Jurkat, Clone E6-1 (cell line): ENCODE data around the gene CIZ1.
"Not testable (repeated sequence)": the region's sequence is repeated elsewhere in the genome, so short reads cannot be mapped to it uniquely, and the experiment has no call there.

Experiments used
- DNase-seq: peaks from one replicate; pipeline ENCODE4 v3.0.0-alpha.2; 2011; ENCODE audit warnings: low read depth, low spot score
- H3K4me3 ChIP-seq: 2 replicates; pipeline ENCODE4 v1.5.1; 2011; ENCODE audit warnings: mild to moderate bottlenecking, low read length, control low read depth, moderate library complexity

CIZ1 gene

GRCh38 chr9:128136816-128137793, 54.3 kb downstream of the CIZ1 start:
- no peak overlapping the region for H3K4me3 ChIP-seq
- DNase-seq, result no peak

- not testable (repeated sequence) for H3K4me3 ChIP-seq, DNase-seq
Measured at GRCh38 chr9:128135561-128135960, 55.8 kb downstream of the CIZ1 start.

- not testable (repeated sequence) for H3K4me3 ChIP-seq, DNase-seq
Measured at GRCh38 chr9:128132139-128132538, 59.2 kb downstream of the CIZ1 start.

- not testable (repeated sequence) for H3K4me3 ChIP-seq, DNase-seq
Measured at GRCh38 chr9:128131346-128131745, 60.0 kb downstream of the CIZ1 start.

- not testable (repeated sequence) for DNase-seq
Measured at GRCh38 chr9:128130651-128131050, 60.7 kb downstream of the CIZ1 start.

GRCh38 chr9:128129976-128130590, 61.3 kb downstream of the CIZ1 start:
- not testable (repeated sequence) for DNase-seq, H3K4me3 ChIP-seq

More at GRCh38 chr9:128130651-128131050, 60.7 kb downstream of the CIZ1 start:
- H3K4me3 ChIP-seq, result not testable (repeated sequence)

- peak overlapping the region; percentile 91 for H3K4me3 ChIP-seq
- DNase-seq, result no peak
Measured at GRCh38 chr9:128128836-128129590, 62.4 kb downstream of the CIZ1 start.

- H3K4me3 ChIP-seq, result peak overlapping the region; percentile 91
- DNase-seq, result peak; percentile 93
Measured at GRCh38 chr9:128127990-128128835, 63.2 kb downstream of the CIZ1 start.

GRCh38 chr9:128127568-128127989, 63.8 kb downstream of the CIZ1 start, which contains the start of gene PTGES2:
TSS of gene PTGES2 (minus strand) at chr9:128127729. CDS start at chr9:128127717, 12 bp downstream.
- peak; percentile 61 for DNase-seq
- peak within 1 kb of the TSS; percentile 91 for H3K4me3 ChIP-seq

GRCh38 chr9:128125580-128126354, 65.6 kb downstream of the CIZ1 start:
- DNase-seq, result no peak
- H3K4me3 ChIP-seq, result peak overlapping the region; percentile 91

- DNase-seq, result no peak
- H3K4me3 ChIP-seq, result no peak overlapping the region
Measured at GRCh38 chr9:128124873-128125579, 66.3 kb downstream of the CIZ1 start.

GRCh38 chr9:128124451-128124850, 66.9 kb downstream of the CIZ1 start:
- no peak overlapping the region for H3K4me3 ChIP-seq

GRCh38 chr9:128123451-128124080, 67.8 kb downstream of the CIZ1 start:
- H3K4me3 ChIP-seq, result no peak overlapping the region
- no peak for DNase-seq

More at GRCh38 chr9:128124451-128124850, 66.9 kb downstream of the CIZ1 start:
- no peak for DNase-seq

GRCh38 chr9:128122809-128123175, 68.6 kb downstream of the CIZ1 start:
- no peak overlapping the region for H3K4me3 ChIP-seq
- no peak for DNase-seq

- no peak for DNase-seq
- no peak overlapping the region for H3K4me3 ChIP-seq
Measured at GRCh38 chr9:128121924-128122808, 69.2 kb downstream of the CIZ1 start.

GRCh38 chr9:128121466-128121810, 69.9 kb downstream of the CIZ1 start:
- DNase-seq, result no peak
- H3K4me3 ChIP-seq, result no peak overlapping the region
